Measurements from ENCODE around the gene MGAT4A. TPM values are rescaled to one million over a fixed set of nuclear protein-coding genes. Genes with fewer than 3 reads are reported as not detected.

MGAT4A gene
- total and polyA plus RNA-seq, 3 experiments from 2014 or later = 65.2 to 211 (median 66.8) TPM

GRCh38 chr2:98572211-98572610 is 158.7 kb downstream of the MGAT4A start:
- H3K9me3 ChIP-seq (ENCODE audit: low read length) = no peaks in the 10 kb centered on the region
- DNase-seq = no peak
- Mint-ChIP-seq H3K27me3 (no peaks in the 10 kb centered on the region), H3K4me3 (peak overlapping the region in 1 of 7 donors; percentile 65), H3K4me1 (no peaks in the 10 kb centered on the region), H3K36me3 (peaks cover 0 to 98% (median 20%) of the 10 kb centered on the region in 3 donors), H3K9me3 (no peaks in the 10 kb centered on the region), H3K27ac (peak overlapping the region in 1 of 8 donors; percentile 1)
- ChIA-PET CTCF (interaction anchor here (1.5 to 1.7 kb wide), 2 partner anchors 13 to 77 kb away, joined by 3 to 4 read pairs; no protein-coding TSS in a partner anchor), POLR2A (no interaction called here)
- no peaks in the 10 kb centered on the region for H3K4me1 ChIP-seq (ENCODE audit: insufficient read depth, low read length)
- H3K4me3 ChIP-seq (ENCODE audit: low read length) = no peak overlapping the region
- H3K36me3 ChIP-seq (ENCODE audit: insufficient read depth, low read length) = peaks cover 70% of the 10 kb centered on the region
- no peak overlapping the region for H3K27ac ChIP-seq (ENCODE audit: low read depth, low read length)
- H3K27me3 ChIP-seq (ENCODE audit: insufficient read depth, low read length, poor library complexity, severe bottlenecking) = no peaks in the 10 kb centered on the region

- H3K4me1 ChIP-seq (ENCODE audit: insufficient read depth, low read length) = no peaks in the 10 kb centered on the region
- ChIA-PET POLR2A (no interaction called here), CTCF (no interaction called here)
- no peaks in the 10 kb centered on the region for H3K9me3 Mint-ChIP-seq
- no peak overlapping the region for H3K27ac ChIP-seq (ENCODE audit: low read depth, low read length)
- no peak overlapping the region for H3K27ac Mint-ChIP-seq
- no peaks in the 10 kb centered on the region for H3K27me3 Mint-ChIP-seq
- peaks cover 0 to 98% (median 20%) of the 10 kb centered on the region in 3 donors for H3K36me3 Mint-ChIP-seq
- no peak overlapping the region for H3K4me3 Mint-ChIP-seq
- no peak for DNase-seq
- no peaks in the 10 kb centered on the region for H3K27me3 ChIP-seq (ENCODE audit: insufficient read depth, low read length, poor library complexity, severe bottlenecking)
- peaks cover 70% of the 10 kb centered on the region for H3K36me3 ChIP-seq (ENCODE audit: insufficient read depth, low read length)
- no peaks in the 10 kb centered on the region for H3K4me1 Mint-ChIP-seq
- H3K4me3 ChIP-seq (ENCODE audit: low read length) = no peak overlapping the region
- H3K9me3 ChIP-seq (ENCODE audit: low read length) = no peaks in the 10 kb centered on the region
Measured at GRCh38 chr2:98571796-98572195, 159.1 kb downstream of the MGAT4A start.

GRCh38 chr2:98571121-98571701 is 159.7 kb downstream of the MGAT4A start:
- Mint-ChIP-seq H3K27me3 (no peaks in the 10 kb centered on the region), H3K9me3 (no peaks in the 10 kb centered on the region), H3K27ac (peak overlapping the region in 4 of 8 donors; percentile 17 to 42 (median 28)), H3K36me3 (peaks cover 0 to 98% (median 25%) of the 10 kb centered on the region in 3 donors), H3K4me1 (no peaks in the 10 kb centered on the region), H3K4me3 (no peak overlapping the region)
- H3K36me3 ChIP-seq (ENCODE audit: insufficient read depth, low read length) = peaks cover 70% of the 10 kb centered on the region
- CTCF ChIA-PET = no interaction called here
- POLR2A ChIA-PET = no interaction called here
- H3K4me1 ChIP-seq (ENCODE audit: insufficient read depth, low read length) = no peaks in the 10 kb centered on the region
- no peak for DNase-seq
- no peak overlapping the region for H3K4me3 ChIP-seq (ENCODE audit: low read length)
- H3K9me3 ChIP-seq (ENCODE audit: low read length) = no peaks in the 10 kb centered on the region
- no peak overlapping the region for H3K27ac ChIP-seq (ENCODE audit: low read depth, low read length)
- no peaks in the 10 kb centered on the region for H3K27me3 ChIP-seq (ENCODE audit: insufficient read depth, low read length, poor library complexity, severe bottlenecking)

- H3K4me1 ChIP-seq (ENCODE audit: insufficient read depth, low read length) = no peaks in the 10 kb centered on the region
- Mint-ChIP-seq H3K4me3 (no peak overlapping the region), H3K27ac (peak overlapping the region in 5 of 8 donors; percentile 17 to 93 (median 83)), H3K4me1 (no peaks in the 10 kb centered on the region), H3K27me3 (no peaks in the 10 kb centered on the region), H3K9me3 (no peaks in the 10 kb centered on the region), H3K36me3 (peaks cover 0 to 98% (median 22%) of the 10 kb centered on the region in 3 donors)
- no peak overlapping the region for H3K27ac ChIP-seq (ENCODE audit: low read depth, low read length)
- no peaks in the 10 kb centered on the region for H3K27me3 ChIP-seq (ENCODE audit: insufficient read depth, low read length, poor library complexity, severe bottlenecking)
- DNase-seq = no peak
- CTCF ChIA-PET = interaction anchor here (1.2 kb wide), 1 partner anchor 13 kb away, joined by 3 read pairs; no protein-coding TSS in a partner anchor
- no peak overlapping the region for H3K4me3 ChIP-seq (ENCODE audit: low read length)
- POLR2A ChIA-PET = no interaction called here
- peaks cover 70% of the 10 kb centered on the region for H3K36me3 ChIP-seq (ENCODE audit: insufficient read depth, low read length)
- no peaks in the 10 kb centered on the region for H3K9me3 ChIP-seq (ENCODE audit: low read length)
Measured at GRCh38 chr2:98570356-98570755, 160.6 kb downstream of the MGAT4A start.

GRCh38 chr2:98569915-98570314 is 161.0 kb downstream of the MGAT4A start:
- ChIA-PET CTCF (interaction anchor here (1.2 kb wide), 1 partner anchor 13 kb away, joined by 3 read pairs; no protein-coding TSS in a partner anchor), POLR2A (no interaction called here)
- no peak for DNase-seq
- peaks cover 68% of the 10 kb centered on the region for H3K36me3 ChIP-seq (ENCODE audit: insufficient read depth, low read length)
- no peaks in the 10 kb centered on the region for H3K27me3 ChIP-seq (ENCODE audit: insufficient read depth, low read length, poor library complexity, severe bottlenecking)
- Mint-ChIP-seq H3K4me1 (no peaks in the 10 kb centered on the region), H3K27me3 (no peaks in the 10 kb centered on the region), H3K4me3 (no peak overlapping the region), H3K9me3 (no peaks in the 10 kb centered on the region), H3K27ac (peak overlapping the region in 7 of 8 donors; percentile 0 to 95 (median 79)), H3K36me3 (peaks cover 0 to 98% (median 22%) of the 10 kb centered on the region in 3 donors)
- H3K9me3 ChIP-seq (ENCODE audit: low read length) = no peaks in the 10 kb centered on the region
- H3K4me3 ChIP-seq (ENCODE audit: low read length) = no peak overlapping the region
- H3K4me1 ChIP-seq (ENCODE audit: insufficient read depth, low read length) = no peaks in the 10 kb centered on the region
- no peak overlapping the region for H3K27ac ChIP-seq (ENCODE audit: low read depth, low read length)

- peaks cover 0 to 98% (median 22%) of the 10 kb centered on the region in 3 donors for H3K36me3 Mint-ChIP-seq
- no peaks in the 10 kb centered on the region for H3K9me3 Mint-ChIP-seq
- H3K36me3 ChIP-seq (ENCODE audit: insufficient read depth, low read length) = peaks cover 70% of the 10 kb centered on the region
Measured at GRCh38 chr2:98569197-98569793, 161.6 kb downstream of the MGAT4A start.

More at GRCh38 chr2:98569197-98569793, 161.6 kb downstream of the MGAT4A start:
- ChIA-PET CTCF (interaction anchor here (0.7 to 2.6 kb wide), 9 partner anchors 9 to 268 kb away, joined by 3 to 15 read pairs (median 3); no protein-coding TSS in a partner anchor), POLR2A (no interaction called here)
- Histone ChIP-seq H3K27ac (ENCODE audit: low read depth, low read length) (no peak overlapping the region), H3K4me1 (ENCODE audit: insufficient read depth, low read length) (no peaks in the 10 kb centered on the region), H3K9me3 (ENCODE audit: low read length) (no peaks in the 10 kb centered on the region), H3K4me3 (ENCODE audit: low read length) (no peak overlapping the region), H3K27me3 (ENCODE audit: insufficient read depth, low read length, poor library complexity, severe bottlenecking) (no peaks in the 10 kb centered on the region)
- Mint-ChIP-seq H3K4me1 (no peaks in the 10 kb centered on the region), H3K4me3 (no peak overlapping the region), H3K27me3 (no peaks in the 10 kb centered on the region), H3K27ac (peak overlapping the region in 7 of 8 donors; percentile 10 to 95 (median 79))
- peak; percentile 45 to 74 (median 61) for DNase-seq

Other genes starting within 250 kb of the MGAT4A start
- gene COA5, start 122.6 kb downstream of the MGAT4A start, total RNA-seq = 10 to 100 TPM; 26.7 to 29.2 TPM
- 31.2 TPM for gene COA5, start 122.6 kb downstream of the MGAT4A start, polyA plus RNA-seq
- gene UNC50, start 122.5 kb downstream of the MGAT4A start, total RNA-seq = 10 to 100 TPM; 41.8 to 42.4 TPM
- gene UNC50, start 122.5 kb downstream of the MGAT4A start, polyA plus RNA-seq = 53.1 TPM
- under 1 TPM; 0.22 to 0.27 TPM for gene CRACDL, start 205.1 kb upstream of the MGAT4A start, total RNA-seq
- 1.2 TPM for gene CRACDL, start 205.1 kb upstream of the MGAT4A start, polyA plus RNA-seq

Measured in CD8-positive, alpha-beta memory T cell (primary cell).